DMS53 treated with DMSO at 0.1 percent for 48 hours (cell line): Measurements from ENCODE around the gene KLHL29.

Experiments used
- DNase-seq: peaks from one replicate; lab custom pipeline; 2025; ENCODE audit not compliant: unreplicated experiment; lab: John Stamatoyannopoulos, UW

The KLHL29 gene

GRCh38 chr2:23446916-23447315 is 61.9 kb downstream of the KLHL29 start:
- no peak for DNase-seq

GRCh38 chr2:23447405-23447804 is 62.4 kb downstream of the KLHL29 start:
- DNase-seq = no peak

- DNase-seq = no peak
Observed at GRCh38 chr2:23448906-23449305, 63.9 kb downstream of the KLHL29 start.

- no peak for DNase-seq
Observed at GRCh38 chr2:23449413-23449812, 64.4 kb downstream of the KLHL29 start.

GRCh38 chr2:23449831-23450331 is 64.9 kb downstream of the KLHL29 start:
- DNase-seq = no peak

GRCh38 chr2:23452372-23452771 is 67.4 kb downstream of the KLHL29 start:
- no peak for DNase-seq

- no peak for DNase-seq
Observed at GRCh38 chr2:23452853-23453420, 68.0 kb downstream of the KLHL29 start.

GRCh38 chr2:23453432-23453831 is 68.5 kb downstream of the KLHL29 start:
- DNase-seq = no peak

- no peak for DNase-seq
Observed at GRCh38 chr2:23453836-23454460, 69.0 kb downstream of the KLHL29 start.

- no peak for DNase-seq
Observed at GRCh38 chr2:23454501-23455120, 69.6 kb downstream of the KLHL29 start.

- DNase-seq = no peak
Observed at GRCh38 chr2:23456396-23456795, 71.4 kb downstream of the KLHL29 start.

- DNase-seq = no peak
Observed at GRCh38 chr2:23456881-23457760, 72.1 kb downstream of the KLHL29 start.

- DNase-seq = no peak
Observed at GRCh38 chr2:23457990-23458682, 73.2 kb downstream of the KLHL29 start.

- DNase-seq = no peak
Observed at GRCh38 chr2:23459032-23459431, 74.1 kb downstream of the KLHL29 start.

- no peak for DNase-seq
Observed at GRCh38 chr2:23460228-23460627, 75.2 kb downstream of the KLHL29 start.

GRCh38 chr2:23460993-23461392 is 76.0 kb downstream of the KLHL29 start:
- DNase-seq = no peak

- no peak for DNase-seq
Observed at GRCh38 chr2:23464156-23464555, 79.2 kb downstream of the KLHL29 start.

- no peak for DNase-seq
Observed at GRCh38 chr2:23464905-23465537, 80.0 kb downstream of the KLHL29 start.

GRCh38 chr2:23465936-23466335 is 81.0 kb downstream of the KLHL29 start:
- no peak for DNase-seq

GRCh38 chr2:23467618-23468017 is 82.6 kb downstream of the KLHL29 start:
- DNase-seq = no peak
